ENCODE measurements around the gene AURKAIP1. TPM values are rescaled to one million over a fixed set of nuclear protein-coding genes. Genes with fewer than 3 reads are reported as not detected.

The AURKAIP1 gene
- polyA plus RNA-seq, 1 of the 3 experiments (the other 2 are of a cell fraction), result 214 TPM

GRCh38 chr1:1341549-1342021 is 33.4 kb downstream of the AURKAIP1 start:
- POLR2A ChIA-PET, result no interaction called here
- no peak overlapping the region for H3K27ac ChIP-seq (ENCODE audit: low read depth in 2 of 2, low read length in 1 of 2)

More at GRCh38 chr1:1341549-1342021, 33.4 kb downstream of the AURKAIP1 start:
- TF ChIP-seq MEF2A (IDR thresholded peaks at IDR 0.05; ENCODE audit: borderline replicate concordance, low read depth) (no peak), JUND (IDR thresholded peaks at IDR 0.05) (no peak), POLR2AphosphoS5 (IDR thresholded peaks at IDR 0.05; ENCODE audit: low read depth, low read length) (no peak), TAF1 (IDR thresholded peaks at IDR 0.05; ENCODE audit: borderline replicate concordance, low read depth, low read length) (no peak), FOXJ3 (CRISPR knock-in tag; IDR thresholded peaks at IDR 0.05) (no peak), EZH2phosphoT487 (IDR thresholded peaks at IDR 0.05; ENCODE audit: borderline replicate concordance, low read depth) (no peak), CHD2 (IDR thresholded peaks at IDR 0.05; ENCODE audit: low read length, partially characterized antibody) (no peak), RFX5 (IDR thresholded peaks at IDR 0.05; ENCODE audit: low read length) (no peak), RXRA (IDR thresholded peaks at IDR 0.05; ENCODE audit: borderline replicate concordance, low read depth) (no peak), USF1 (IDR thresholded peaks at IDR 0.05; ENCODE audit: borderline replicate concordance, low read depth) (no peak), GATA2 (CRISPR knock-in tag; IDR thresholded peaks at IDR 0.05) (no peak), RCOR1 (IDR thresholded peaks at IDR 0.05; ENCODE audit: low read length) (no peak), ELF1 (IDR thresholded peaks at IDR 0.05) (no peak), NRF1 (IDR thresholded peaks at IDR 0.05; ENCODE audit: low read depth, low read length) (no peak), GABPA (IDR thresholded peaks at IDR 0.05; ENCODE audit: low read depth) (no peak), YY1 (IDR thresholded peaks at IDR 0.05; ENCODE audit: low read depth) (no peak)
- TF ChIP-seq, protein P1, sequence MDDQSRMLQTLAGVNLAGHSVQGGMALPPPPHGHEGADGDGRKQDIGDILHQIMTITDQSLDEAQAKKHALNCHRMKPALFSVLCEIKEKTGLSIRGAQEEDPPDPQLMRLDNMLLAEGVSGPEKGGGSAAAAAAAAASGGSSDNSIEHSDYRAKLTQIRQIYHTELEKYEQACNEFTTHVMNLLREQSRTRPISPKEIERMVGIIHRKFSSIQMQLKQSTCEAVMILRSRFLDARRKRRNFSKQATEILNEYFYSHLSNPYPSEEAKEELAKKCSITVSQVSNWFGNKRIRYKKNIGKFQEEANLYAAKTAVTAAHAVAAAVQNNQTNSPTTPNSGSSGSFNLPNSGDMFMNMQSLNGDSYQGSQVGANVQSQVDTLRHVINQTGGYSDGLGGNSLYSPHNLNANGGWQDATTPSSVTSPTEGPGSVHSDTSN (IDR thresholded peaks at IDR 0.05), result no peak
- TF ChIP-seq, protein P2, sequence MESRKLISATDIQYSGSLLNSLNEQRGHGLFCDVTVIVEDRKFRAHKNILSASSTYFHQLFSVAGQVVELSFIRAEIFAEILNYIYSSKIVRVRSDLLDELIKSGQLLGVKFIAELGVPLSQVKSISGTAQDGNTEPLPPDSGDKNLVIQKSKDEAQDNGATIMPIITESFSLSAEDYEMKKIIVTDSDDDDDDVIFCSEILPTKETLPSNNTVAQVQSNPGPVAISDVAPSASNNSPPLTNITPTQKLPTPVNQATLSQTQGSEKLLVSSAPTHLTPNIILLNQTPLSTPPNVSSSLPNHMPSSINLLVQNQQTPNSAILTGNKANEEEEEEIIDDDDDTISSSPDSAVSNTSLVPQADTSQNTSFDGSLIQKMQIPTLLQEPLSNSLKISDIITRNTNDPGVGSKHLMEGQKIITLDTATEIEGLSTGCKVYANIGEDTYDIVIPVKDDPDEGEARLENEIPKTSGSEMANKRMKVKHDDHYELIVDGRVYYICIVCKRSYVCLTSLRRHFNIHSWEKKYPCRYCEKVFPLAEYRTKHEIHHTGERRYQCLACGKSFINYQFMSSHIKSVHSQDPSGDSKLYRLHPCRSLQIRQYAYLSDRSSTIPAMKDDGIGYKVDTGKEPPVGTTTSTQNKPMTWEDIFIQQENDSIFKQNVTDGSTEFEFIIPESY (IDR thresholded peaks at IDR 0.05; ENCODE audit: borderline replicate concordance, low read depth), result no peak
- TF ChIP-seq, protein P3, sequence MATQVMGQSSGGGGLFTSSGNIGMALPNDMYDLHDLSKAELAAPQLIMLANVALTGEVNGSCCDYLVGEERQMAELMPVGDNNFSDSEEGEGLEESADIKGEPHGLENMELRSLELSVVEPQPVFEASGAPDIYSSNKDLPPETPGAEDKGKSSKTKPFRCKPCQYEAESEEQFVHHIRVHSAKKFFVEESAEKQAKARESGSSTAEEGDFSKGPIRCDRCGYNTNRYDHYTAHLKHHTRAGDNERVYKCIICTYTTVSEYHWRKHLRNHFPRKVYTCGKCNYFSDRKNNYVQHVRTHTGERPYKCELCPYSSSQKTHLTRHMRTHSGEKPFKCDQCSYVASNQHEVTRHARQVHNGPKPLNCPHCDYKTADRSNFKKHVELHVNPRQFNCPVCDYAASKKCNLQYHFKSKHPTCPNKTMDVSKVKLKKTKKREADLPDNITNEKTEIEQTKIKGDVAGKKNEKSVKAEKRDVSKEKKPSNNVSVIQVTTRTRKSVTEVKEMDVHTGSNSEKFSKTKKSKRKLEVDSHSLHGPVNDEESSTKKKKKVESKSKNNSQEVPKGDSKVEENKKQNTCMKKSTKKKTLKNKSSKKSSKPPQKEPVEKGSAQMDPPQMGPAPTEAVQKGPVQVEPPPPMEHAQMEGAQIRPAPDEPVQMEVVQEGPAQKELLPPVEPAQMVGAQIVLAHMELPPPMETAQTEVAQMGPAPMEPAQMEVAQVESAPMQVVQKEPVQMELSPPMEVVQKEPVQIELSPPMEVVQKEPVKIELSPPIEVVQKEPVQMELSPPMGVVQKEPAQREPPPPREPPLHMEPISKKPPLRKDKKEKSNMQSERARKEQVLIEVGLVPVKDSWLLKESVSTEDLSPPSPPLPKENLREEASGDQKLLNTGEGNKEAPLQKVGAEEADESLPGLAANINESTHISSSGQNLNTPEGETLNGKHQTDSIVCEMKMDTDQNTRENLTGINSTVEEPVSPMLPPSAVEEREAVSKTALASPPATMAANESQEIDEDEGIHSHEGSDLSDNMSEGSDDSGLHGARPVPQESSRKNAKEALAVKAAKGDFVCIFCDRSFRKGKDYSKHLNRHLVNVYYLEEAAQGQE (IDR thresholded peaks at IDR 0.05; ENCODE audit: low read depth, low read length), result no peak
- CTCF ChIA-PET, result no interaction called here
- Histone ChIP-seq H3K9me3 (no peaks in the 10 kb centered on the region), H3K4me1 (ENCODE audit: control insufficient read depth in 1 of 2, insufficient read depth in 2 of 2, low read depth in 1 of 2, low read length in 1 of 2) (peaks cover 0 to 5% of the 10 kb centered on the region in 2 experiments; a peak in 1 of 4 replicates), H3F3A (replicated peaks; ENCODE audit: insufficient read depth) (no peaks in the 10 kb centered on the region), H3K4me2 (no peak overlapping the region), H3K36me3 (replicated peaks in 1 of 2; ENCODE audit: control insufficient read depth in 1 of 2, insufficient read depth in 2 of 2, low read length in 1 of 2) (peaks cover 0 to 15% of the 10 kb centered on the region in 2 experiments), H3K27me3 (ENCODE audit: insufficient read depth) (no peaks in the 10 kb centered on the region), H3K79me2 (ENCODE audit: insufficient read depth) (peaks cover 25% of the 10 kb centered on the region), H3K4me3 (ENCODE audit: low read depth in 2 of 2, low read length in 1 of 2) (no peak overlapping the region), H3K9me2 (no peaks in the 10 kb centered on the region), H4K20me1 (ENCODE audit: insufficient read depth) (peaks cover 36% of the 10 kb centered on the region), H2AFZ (ENCODE audit: low read depth) (no peak overlapping the region), H3K9ac (no peak overlapping the region)
- no peak for DNase-seq
- WGBS (ENCODE audit: low lambda C conversion rate), result 100% methylated on average over 10 of the region's 17 CpGs
